MCF 10A (cell line): ENCODE data around the gene DDX47. TPM values are rescaled to one million over a fixed set of nuclear protein-coding genes. Genes with fewer than 3 reads are reported as not detected.
"Not testable (repeated sequence)": the region's sequence is repeated elsewhere in the genome, so short reads cannot be mapped to it uniquely, and the experiment has no call there.

Source experiments
- BruUV-seq: library from RNA; stranded (reverse); fragments of 400-500 nt; replicated peaks from 2 replicates; lab custom pipeline; 2021; lab: Mats Ljungman, UMichigan
- CTCF ChIA-PET: fragments of 300-600 bp; sonication (Branson Sonifier 250); formaldehyde crosslinking; extraction: SDS; loops from one replicate; lab custom pipeline; 2021; ENCODE audit warnings: antibody characterized with exemption, inconsistent platforms; lab: Yijun Ruan, JAX
- POLR2A ChIA-PET: fragments of 300-600, 350-650 bp; sonication (Branson Sonifier 250); formaldehyde crosslinking; extraction: SDS; loops from one replicate; lab custom pipeline; 2020; ENCODE audit warnings: antibody characterized with exemption, inconsistent platforms; lab: Yijun Ruan, JAX
- DNase-seq: peaks from one replicate; pipeline ENCODE4 v3.0.0-alpha.2; 2018; ENCODE audit not compliant: unreplicated experiment
- H3K27ac Mint-ChIP-seq: one replicate; pipeline ENCODE4 v1.8.0; 2022; ENCODE audit warnings: mild to moderate bottlenecking, low read depth, mixed read lengths; ENCODE audit not compliant: unreplicated experiment
- H3K27me3 Mint-ChIP-seq: one replicate; pipeline ENCODE4 v1.8.0; 2022; ENCODE audit warnings: mixed read lengths; ENCODE audit not compliant: insufficient read depth, unreplicated experiment
- H3K36me3 Mint-ChIP-seq: one replicate; pipeline ENCODE4 v1.8.0; 2022; ENCODE audit warnings: mild to moderate bottlenecking, moderate library complexity, mixed read lengths; ENCODE audit not compliant: insufficient read depth, unreplicated experiment
- H3K4me1 Mint-ChIP-seq: one replicate; pipeline ENCODE4 v1.8.0; 2022; ENCODE audit warnings: mixed read lengths; ENCODE audit not compliant: insufficient read depth, unreplicated experiment
- H3K4me3 Mint-ChIP-seq: one replicate; pipeline ENCODE4 v1.8.0; 2022; ENCODE audit warnings: mild to moderate bottlenecking, moderate library complexity, mixed read lengths; ENCODE audit not compliant: unreplicated experiment
- H3K9me3 Mint-ChIP-seq: one replicate; pipeline ENCODE4 v1.8.0; 2022; ENCODE audit warnings: mixed read lengths; ENCODE audit not compliant: unreplicated experiment
- CTCF ChIP-seq: fragments of 200-600 bp; IDR thresholded peaks from one replicate; pipeline ENCODE4 v1.8.0; 2022; ENCODE audit warnings: antibody characterized with exemption, mild to moderate bottlenecking; ENCODE audit not compliant: unreplicated experiment
- intact Hi-C: fragments of 100-400 bp; cut with micrococcal nuclease; formaldehyde crosslinking; loops from 2 replicates; pipeline ENCODE4 v1.14.1; 2022
- total RNA-seq: library from RNA; stranded (reverse); gene quantifications from 2 replicates; pipeline ENCODE4 v1.2.3, GENCODE V29; 2022

Gene DDX47
- total RNA-seq, 1 experiment from 2014 or later: 47.7 TPM

- no peak for TF ChIP-seq CTCF
- H3K9me3 Mint-ChIP-seq: no peaks in the 10 kb centered on the region
- peaks cover 5% of the 10 kb centered on the region for H3K36me3 Mint-ChIP-seq
- peaks cover 32% of the 10 kb centered on the region for H3K4me1 Mint-ChIP-seq
- no peaks in the 10 kb centered on the region for H3K27me3 Mint-ChIP-seq
- peak; percentile 41 for DNase-seq
- intact Hi-C loops: no loop called here
- H3K27ac Mint-ChIP-seq: peak overlapping the region; percentile 34
- no peak overlapping the region for H3K4me3 Mint-ChIP-seq
- CTCF ChIA-PET: interaction anchor here (0.6 to 1.7 kb wide), 5 partner anchors 10 to 174 kb away, joined by 3 to 8 read pairs (median 3); partner anchors contain the start of gene DDX47
- no TSS peak for BruUV-seq
- POLR2A ChIA-PET: interaction anchor here (1.2 kb wide), 1 partner anchor 12 kb away, joined by 6 read pairs; no protein-coding TSS in a partner anchor
Observed at GRCh38 chr12:12800406-12801180, 12.6 kb upstream of the DDX47 start.

DNA sequence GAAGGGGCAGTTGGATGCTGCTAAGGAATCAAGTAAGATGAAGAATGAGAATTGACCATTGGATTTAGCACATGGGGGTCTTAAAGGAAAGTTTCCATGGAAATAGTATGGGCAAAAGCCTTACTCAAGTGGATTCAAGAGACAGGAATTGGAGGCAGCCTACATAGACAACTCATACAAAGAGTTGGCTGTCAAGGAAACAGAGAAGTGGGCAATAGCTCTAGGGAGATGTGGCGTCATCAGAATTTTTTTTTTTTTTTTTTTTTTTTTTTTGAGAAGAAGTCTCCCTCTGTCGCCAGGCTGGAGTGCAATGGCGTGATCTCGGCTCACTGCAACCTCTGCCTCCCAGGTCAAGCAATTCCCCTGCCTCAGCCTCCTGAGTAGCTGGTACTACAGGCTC lies 11.5 kb upstream of the DDX47 start:
- peak overlapping the region; percentile 25 for H3K27ac Mint-ChIP-seq
- ChIA-PET POLR2A (interaction anchor here (0.6 to 3.3 kb wide), 3 partner anchors 13 to 394 kb away, joined by 3 to 41 read pairs (median 4); no protein-coding TSS in a partner anchor), CTCF (interaction anchor here (0.5 to 5.2 kb wide), 4 partner anchors 13 to 1172 kb away, joined by 3 to 62 read pairs (median 3); no protein-coding TSS in a partner anchor)
- H3K36me3 Mint-ChIP-seq, H3K9me3 Mint-ChIP-seq, intact Hi-C loops, H3K4me3 Mint-ChIP-seq, BruUV-seq, H3K27me3 Mint-ChIP-seq, DNase-seq: not testable (repeated sequence)
- peaks cover 39% of the 10 kb centered on the region for H3K4me1 Mint-ChIP-seq

- DNase-seq: peak; percentile 99
- peaks cover 48% of the 10 kb centered on the region for H3K4me1 Mint-ChIP-seq
- H3K36me3 Mint-ChIP-seq: peaks cover 5% of the 10 kb centered on the region
- H3K27ac Mint-ChIP-seq: peak overlapping the region; percentile 67
- no TSS peak for BruUV-seq
- CTCF ChIA-PET: interaction anchor here (0.6 to 5.2 kb wide), 6 partner anchors 9 to 277 kb away, joined by 3 to 62 read pairs (median 7); no protein-coding TSS in a partner anchor
- peak overlapping the region; percentile 11 for H3K4me3 Mint-ChIP-seq
- TF ChIP-seq CTCF: no peak
- POLR2A ChIA-PET: interaction anchor here (0.6 to 4.2 kb wide), 24 partner anchors 8 to 1543 kb away, joined by 3 to 41 read pairs (median 4); partner anchors contain the start of genes CREBL2, DDX47 and GPRC5A
- intact Hi-C loops: loop anchor here (1.0 kb wide), 1 partner anchor 14 kb away; no protein-coding TSS in a partner anchor
- no peaks in the 10 kb centered on the region for H3K9me3 Mint-ChIP-seq
- no peaks in the 10 kb centered on the region for H3K27me3 Mint-ChIP-seq
Observed at GRCh38 chr12:12803186-12803585, 10.0 kb upstream of the DDX47 start.

DNA sequence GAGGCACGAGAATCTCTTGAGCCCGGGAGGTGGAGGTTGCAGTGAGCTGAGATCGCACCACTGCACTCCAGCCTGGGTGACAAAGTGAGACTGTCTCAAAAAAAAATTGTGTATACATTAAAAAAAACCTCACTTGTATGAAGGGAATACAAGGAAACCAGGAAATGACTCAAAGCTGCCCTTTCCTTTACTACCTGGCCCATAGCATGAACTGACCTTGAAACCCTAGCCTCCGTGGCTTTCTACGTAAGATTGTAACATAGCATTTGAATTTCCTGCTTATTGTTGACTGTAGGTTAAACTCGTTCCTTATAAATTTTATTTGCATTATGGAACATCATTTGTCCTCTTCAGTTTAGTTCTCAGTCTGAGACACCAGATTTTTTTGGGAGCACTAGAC lies 9.1 kb upstream of the DDX47 start:
- intact Hi-C loops: no loop called here
- no peak for TF ChIP-seq CTCF
- H3K27me3 Mint-ChIP-seq: no peaks in the 10 kb centered on the region
- H3K4me3 Mint-ChIP-seq: peak overlapping the region; percentile 24
- peak; percentile 78 for DNase-seq
- ChIA-PET POLR2A (interaction anchor here (0.7 to 4.2 kb wide), 19 partner anchors 9 to 541 kb away, joined by 3 to 41 read pairs (median 5); partner anchors contain the start of genes BORCS5, DDX47, GPRC5A and LRP6), CTCF (interaction anchor here (0.7 to 5.2 kb wide), 7 partner anchors 8 to 276 kb away, joined by 3 to 62 read pairs (median 10); no protein-coding TSS in a partner anchor)
- H3K27ac Mint-ChIP-seq: peak overlapping the region; percentile 67
- TSS peak; percentile 58 for BruUV-seq
- H3K36me3 Mint-ChIP-seq: peaks cover 5% of the 10 kb centered on the region
- H3K9me3 Mint-ChIP-seq: no peaks in the 10 kb centered on the region
- H3K4me1 Mint-ChIP-seq: peaks cover 55% of the 10 kb centered on the region
